HG03025 (cell line): ENCODE measurements around the gene TBCK.
A peak's percentile ranks its signal among the peaks of the same experiment; 100 is the strongest.
"Not testable (repeated sequence)": the region's sequence is repeated elsewhere in the genome, so short reads cannot be mapped to it uniquely, and the experiment has no call there.

Experiments used
- ATAC-seq: cut with Tn5 transposase; IDR thresholded peaks from one replicate; pipeline ENCODE4 v1.9.1; 2021; ENCODE audit warnings: mild to moderate bottlenecking, moderate library complexity; ENCODE audit not compliant: unreplicated experiment, low FRiP score

The TBCK gene

GRCh38 chr4:106323119-106323518, 7.1 kb upstream of the TBCK start:
- no peak for ATAC-seq

DNA sequence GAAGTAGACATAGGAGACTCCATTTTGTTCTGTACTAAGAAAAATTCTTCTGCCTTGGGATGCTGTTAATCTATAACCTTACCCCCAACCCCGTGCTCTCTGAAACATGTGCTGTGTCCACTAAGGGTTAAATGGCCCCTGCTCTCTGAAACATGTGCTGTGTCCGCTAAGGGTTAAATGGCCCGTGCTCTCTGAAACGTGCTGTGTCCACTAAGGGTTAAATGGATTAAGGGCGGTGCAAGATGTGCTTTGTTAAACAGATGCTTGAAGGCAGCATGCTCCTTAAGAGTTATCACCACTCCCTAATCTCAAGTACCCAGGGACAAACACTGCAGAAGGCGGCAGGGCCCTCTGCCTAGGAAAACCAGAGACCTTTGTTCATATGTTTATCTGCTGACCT, 5.8 kb upstream of the TBCK start:
- not testable (repeated sequence) for ATAC-seq

DNA sequence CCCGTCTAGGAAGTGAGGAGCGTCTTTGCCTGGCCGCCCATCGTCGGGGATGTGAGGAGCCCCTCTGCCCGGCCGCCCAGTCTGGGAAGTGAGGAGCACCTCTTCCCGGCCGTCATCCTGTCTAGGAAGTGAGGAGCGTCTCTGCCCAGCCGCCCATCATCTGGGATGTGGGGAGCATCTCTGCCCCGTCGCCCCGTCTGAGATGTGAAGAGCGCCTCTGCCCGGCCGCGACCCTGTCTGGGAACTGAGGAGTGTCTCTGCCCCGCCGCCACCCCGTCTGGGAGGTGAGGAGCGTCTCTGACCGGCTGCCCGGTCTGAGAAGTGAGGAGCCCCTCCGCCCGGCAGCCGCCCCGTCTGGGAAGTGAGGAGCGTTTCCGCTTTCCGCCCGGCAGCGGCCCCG, 5.2 kb upstream of the TBCK start:
- ATAC-seq, result not testable (repeated sequence)

GRCh38 chr4:106320235-106320634, 4.2 kb upstream of the TBCK start:
- no peak for ATAC-seq

GRCh38 chr4:106318511-106318910, 2.5 kb upstream of the TBCK start:
- no peak for ATAC-seq

DNA sequence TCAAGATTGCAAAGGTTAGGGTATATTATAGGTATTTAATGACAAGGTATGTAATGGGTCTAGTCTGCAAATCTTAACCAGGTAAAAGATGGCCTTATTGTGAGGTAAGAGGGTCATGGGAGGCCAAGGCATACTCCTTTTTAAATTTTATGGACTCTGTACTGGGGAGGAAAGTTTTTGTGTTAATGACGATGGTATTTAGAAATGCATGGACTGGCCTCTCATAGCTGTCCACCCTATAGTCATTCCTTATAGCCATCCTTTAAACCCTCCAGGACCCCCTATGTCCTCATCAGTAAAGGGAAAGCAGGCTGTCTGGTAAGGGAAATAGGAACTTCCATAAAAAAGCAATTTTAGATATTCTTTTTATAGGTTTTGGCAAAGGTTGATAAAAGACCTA, 1.8 kb upstream of the TBCK start:
- no peak for ATAC-seq

DNA sequence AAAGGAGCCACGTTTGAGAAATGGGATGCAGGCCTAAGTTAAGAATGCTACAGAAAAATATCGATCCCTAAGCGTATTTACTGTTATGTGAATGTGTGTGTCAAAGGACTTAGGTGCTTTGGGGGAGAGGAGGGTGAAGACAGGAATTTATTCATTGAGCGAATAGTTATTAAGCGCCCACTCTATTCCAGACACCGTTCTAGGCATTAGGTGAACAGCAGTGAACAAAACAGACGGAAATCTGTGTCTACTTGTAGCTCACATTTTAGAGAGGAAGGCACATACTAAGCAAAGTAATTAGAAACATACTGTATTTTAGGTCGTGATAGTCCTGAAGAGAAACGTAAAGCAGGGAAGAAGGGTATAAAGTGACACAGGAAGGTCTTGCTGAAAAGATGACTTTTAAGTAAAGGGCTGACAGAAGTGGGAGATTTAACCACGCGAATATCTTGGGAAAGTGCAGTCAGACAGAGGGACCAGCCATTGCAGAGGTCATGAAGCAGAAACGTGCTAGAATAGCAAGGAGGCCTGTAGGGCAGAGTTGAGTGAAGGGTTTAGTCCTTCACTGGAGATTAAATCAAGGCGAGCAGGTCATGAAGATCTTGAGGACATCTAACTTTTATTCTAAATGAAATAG, 882 bp upstream of the TBCK start:
- ATAC-seq, result no peak

DNA sequence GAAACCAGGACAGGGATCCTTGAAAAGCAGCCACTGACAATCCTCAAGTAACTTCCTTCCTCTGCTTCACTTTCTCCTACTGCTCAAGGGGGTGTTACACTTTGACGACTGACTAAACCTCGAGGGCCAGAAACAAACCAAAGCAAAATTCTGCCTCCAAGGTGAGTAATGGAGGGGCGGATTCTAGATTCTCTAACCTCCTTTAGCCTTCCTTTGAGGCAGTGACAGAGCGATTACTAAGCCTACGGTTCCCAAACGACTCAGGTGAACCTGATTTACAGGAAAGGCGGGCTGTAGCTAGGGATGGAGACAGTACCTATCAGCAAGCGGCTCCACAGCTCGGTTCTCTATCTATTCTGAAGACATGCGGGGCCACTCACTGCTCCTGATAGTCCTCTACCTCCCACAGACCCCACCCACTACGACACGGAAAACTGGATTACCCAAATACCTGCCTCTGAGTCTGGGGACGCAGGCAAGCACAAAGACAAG, 487 bp downstream of the TBCK start:
- ATAC-seq, result peak; percentile 23

DNA sequence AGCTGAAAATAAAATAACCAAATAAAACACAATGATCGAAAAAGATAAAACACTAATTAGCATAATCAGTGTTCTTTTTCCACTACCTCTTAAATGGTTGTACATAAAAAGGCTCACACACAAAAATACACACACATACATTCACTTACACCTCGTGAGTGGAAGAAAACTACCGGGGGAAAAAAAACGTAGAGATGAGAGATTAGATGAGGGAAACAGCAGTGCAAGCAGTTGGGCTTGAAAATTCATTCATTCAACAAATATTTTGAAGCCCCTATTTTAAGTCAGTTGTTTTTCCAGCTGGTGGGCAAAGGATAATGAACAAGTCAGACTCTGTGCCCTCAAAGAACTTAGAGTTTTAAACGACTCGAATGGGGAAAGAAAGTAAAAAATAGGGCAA, 1.0 kb downstream of the TBCK start:
- no peak for ATAC-seq

DNA sequence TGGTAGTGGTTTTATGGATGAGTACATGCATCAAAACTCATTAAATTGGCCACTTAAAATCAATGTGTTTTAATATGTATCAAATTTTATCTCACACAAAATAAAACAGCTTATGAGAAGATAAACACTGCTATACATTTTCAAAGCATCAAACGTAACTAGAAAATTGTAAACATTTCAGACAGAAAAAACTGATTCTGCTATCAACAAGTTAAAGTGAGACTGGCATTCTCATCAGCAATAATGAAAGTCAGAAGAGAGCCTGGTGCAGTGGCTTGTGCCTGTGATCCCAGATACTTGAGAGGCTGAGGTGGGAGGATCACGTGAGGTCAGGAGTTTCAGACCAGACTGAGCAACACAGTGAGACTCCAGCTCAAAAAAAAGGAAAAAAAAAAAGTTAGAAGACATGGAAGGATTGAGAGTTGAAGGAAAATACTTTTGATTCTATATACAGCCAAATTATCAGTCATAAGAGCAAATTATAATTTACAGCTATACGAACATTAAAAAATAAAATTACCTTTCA, 2.9 kb downstream of the TBCK start:
- ATAC-seq, result no peak

- ATAC-seq, result no peak
These were observed 3.6 kb downstream of the TBCK start for GRCh38 chr4:106312377-106312776.

DNA sequence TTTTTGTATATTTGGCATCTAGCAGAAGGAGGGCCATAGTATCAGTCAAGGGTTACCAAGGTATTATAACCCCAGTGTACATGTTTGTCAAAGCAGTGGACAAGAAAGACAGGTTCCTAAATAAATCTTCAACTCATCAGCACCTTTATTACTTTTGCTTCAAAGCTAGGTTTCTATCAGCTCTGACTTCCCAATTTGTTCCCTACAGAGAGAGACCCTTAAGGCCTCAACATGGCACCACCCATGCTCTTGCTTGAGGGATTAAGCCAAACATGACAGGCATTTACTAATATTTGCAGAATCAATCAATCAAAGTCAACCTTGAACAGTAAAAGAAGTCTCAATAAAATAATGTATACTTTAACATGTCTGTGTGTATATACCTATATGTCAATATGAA, 9.4 kb downstream of the TBCK start:
- no peak for ATAC-seq

GRCh38 chr4:106305435-106306055, 10.5 kb downstream of the TBCK start:
- no peak for ATAC-seq

- no peak for ATAC-seq
These were observed 11.4 kb downstream of the TBCK start for GRCh38 chr4:106304632-106305031.

DNA sequence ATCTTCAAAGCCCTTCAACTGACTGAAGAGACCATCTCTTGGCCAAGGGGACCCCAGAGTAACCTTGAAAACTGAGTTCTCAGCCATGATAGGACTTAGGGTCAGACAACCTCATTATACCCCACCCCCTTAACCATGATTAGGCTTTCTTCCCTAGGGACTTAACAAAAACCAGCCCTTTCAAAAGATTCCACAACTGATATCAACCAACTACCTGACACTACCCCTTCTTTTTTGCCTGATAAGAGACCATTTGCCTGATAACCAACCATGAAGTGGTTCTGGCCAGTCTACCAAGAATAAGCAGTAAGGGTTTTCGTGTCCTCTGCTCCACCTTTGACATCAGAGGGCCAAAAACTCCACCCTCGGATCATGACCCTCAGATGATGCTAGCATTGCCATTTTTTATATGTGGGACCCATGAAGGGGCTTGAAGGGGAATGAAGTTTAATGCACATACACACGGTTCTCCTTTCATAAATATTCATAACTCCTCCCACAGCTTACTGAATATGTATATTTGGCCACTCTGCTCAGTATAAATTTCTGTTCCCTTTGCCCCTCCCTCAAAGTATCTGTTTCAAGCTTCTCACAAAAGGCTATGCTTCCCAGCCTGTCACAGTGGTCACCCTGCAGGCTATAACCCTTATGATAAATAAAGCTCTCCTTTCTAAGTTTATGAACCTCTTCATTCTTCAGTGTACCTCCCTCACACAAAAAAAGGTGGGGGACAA, 12.3 kb downstream of the TBCK start:
- ATAC-seq, result no peak

DNA sequence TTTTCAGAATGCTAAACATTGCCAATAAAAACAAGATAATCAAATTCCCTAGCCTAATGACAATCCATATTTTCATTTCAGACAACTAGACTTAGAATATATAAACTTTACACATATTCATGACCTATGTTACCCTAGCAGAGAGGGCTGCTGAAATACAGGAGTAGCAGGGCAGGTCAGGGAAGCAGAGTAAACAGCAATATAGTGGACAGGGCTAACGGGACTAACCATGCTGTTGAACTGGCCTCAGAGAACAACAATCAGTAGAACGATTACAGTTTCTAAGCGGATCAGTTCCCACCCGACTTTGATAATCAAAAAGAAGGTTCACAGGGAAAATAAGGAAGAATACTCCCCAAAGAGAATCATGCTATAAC, 14.0 kb downstream of the TBCK start:
- ATAC-seq, result no peak

DNA sequence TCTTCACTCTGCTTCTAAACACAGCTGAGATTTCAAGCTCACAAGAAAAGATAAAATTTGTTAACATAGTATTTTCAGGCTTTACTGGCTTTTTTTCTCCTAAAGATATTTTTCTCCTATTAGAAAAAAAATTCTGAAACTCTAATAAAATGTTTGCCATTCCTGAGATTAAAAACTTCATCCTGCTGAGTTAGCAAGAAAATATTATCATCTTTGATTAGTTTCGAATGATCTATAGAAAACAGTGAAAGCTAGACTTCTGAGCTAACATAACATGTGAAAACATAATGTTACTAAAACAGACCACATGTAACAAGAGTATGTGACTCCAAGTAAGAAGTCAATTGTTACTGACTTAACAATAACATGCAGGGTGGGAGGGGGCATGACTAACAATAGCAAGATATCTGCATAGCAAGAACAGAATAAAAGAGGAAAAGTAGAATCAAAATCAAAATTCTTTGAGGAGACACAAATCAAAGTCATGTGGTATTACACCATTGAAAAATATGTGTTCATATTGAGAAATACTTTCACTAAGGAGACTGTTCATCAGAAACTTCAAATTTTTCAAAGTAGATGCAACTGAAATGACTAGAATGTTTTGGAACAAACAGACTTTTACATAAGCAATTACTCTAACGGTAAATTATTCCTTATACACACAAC, 14.5 kb downstream of the TBCK start:
- ATAC-seq, result no peak

DNA sequence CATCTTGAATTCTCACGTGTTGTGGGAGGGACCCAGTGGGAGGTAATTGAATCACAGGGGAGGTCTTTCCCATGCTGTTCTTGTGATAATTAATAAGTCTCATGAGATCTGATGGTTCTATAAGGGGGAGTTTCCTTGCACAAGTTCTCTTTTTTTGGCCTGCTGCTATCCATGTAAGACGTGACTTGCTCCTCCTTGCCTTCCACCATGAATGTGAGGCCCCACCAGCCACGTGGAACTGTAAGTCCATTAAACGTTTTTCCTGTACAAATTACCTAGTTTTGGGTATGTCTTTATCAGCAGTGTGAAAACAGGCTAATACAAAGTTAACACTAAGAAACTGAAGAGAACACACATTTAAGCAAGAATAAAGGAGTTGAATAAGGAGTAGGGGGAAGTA, 16.0 kb downstream of the TBCK start:
- ATAC-seq, result no peak

DNA sequence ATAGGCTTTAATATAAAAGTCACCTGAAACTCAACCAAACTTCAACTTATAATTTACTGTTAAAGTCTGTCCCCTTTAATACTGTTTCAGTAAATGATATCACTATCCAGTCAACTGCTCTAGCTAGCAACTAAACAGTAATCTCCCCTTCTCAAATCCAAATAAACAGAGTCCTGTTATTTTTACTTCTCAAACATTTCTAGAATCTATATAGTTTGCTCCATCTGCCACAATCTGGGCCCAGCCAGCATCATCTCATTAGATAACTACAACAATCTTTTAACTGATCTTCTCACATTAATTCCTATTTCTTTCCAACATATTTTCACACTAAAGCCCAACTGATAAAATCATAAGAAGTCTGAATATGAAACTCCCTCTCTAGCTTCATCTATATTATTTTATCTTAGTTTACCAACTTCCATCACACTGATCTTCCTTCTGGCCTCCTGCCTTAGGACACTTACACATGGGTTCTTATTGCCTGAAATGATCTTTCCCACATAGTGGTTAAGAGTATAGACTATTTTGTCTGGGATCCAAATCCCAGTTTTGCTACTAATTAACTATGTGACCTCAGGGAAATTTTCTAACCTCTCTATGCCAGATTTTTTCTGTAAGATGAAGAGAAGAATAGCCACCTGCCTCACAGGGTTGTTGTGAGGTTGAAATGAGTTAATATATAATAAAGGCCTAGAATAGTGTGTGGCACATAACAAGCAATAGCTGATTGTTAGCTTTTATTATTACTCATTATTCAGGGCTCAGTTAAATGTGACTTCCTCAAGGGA, 18.6 kb downstream of the TBCK start:
- ATAC-seq, result no peak

DNA sequence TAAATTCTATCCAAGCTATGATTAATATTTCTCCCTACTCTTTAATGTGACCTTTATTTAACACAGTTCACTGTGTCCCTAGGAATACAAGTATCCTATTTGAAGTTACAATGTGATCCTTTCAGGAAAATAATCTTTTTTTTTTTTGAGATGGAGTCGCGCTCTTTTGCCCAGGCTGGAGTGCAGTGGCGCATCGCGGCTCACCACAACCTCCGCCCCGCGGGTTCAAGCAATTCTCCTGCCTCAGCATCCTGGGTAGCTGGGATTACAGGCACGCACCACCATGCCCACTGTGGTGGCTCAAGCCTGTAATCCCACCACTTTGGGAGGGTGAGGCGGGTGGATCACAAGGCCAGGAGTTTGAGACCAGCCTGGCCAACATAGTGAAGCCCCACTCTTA, 21.9 kb downstream of the TBCK start:
- ATAC-seq, result no peak
